GM23248 (cell line): ENCODE results near the gene NTSR2.

ENCODE experiments used
- EZH2 ChIP-seq: fragments of 200-600 bp; sonication (generic); IDR thresholded peaks from 2 replicates; pipeline ENCODE4 v1.6.1; 2018; ENCODE audit warnings: antibody characterized with exemption, mild to moderate bottlenecking; ENCODE audit not compliant: insufficient read depth, poor library complexity, severe bottlenecking
- EZH2phosphoT487 ChIP-seq: fragments of 200-600 bp; sonication (generic); IDR thresholded peaks from 2 replicates; pipeline ENCODE4 v1.6.1; 2018; ENCODE audit warnings: antibody characterized with exemption, moderate library complexity, mild to moderate bottlenecking, low read depth; ENCODE audit not compliant: insufficient read depth

- TF ChIP-seq EZH2 = no peak
- TF ChIP-seq EZH2phosphoT487 = no peak
These were observed 5.0 kb downstream of the NTSR2 start for GRCh38 chr2:11665028-11665427.
